ENCODE measurements around the gene ZNF787. TPM values are rescaled to one million over a fixed set of nuclear protein-coding genes. Genes with fewer than 3 reads are reported as not detected.
A peak's percentile ranks its signal among the peaks of the same experiment; 100 is the strongest.

The ZNF787 gene
- total and polyA plus RNA-seq, 2 of the 13 experiments (the other 11 are each of a cell fraction or from before 2014, with no cell fraction given) = 15.1 to 42.8 TPM

- TF ChIP-seq PAXIP1 (CRISPR knock-in tag; conservative IDR thresholded peaks at IDR 0.05) (no peak), CCDC6 (CRISPR knock-in tag; IDR thresholded peaks at IDR 0.05) (0 out of 2 replicates have a peak, but pooled peaks have one; percentile 29), ZNF256 (CRISPR knock-in tag; conservative IDR thresholded peaks at IDR 0.05) (no peak), ZEB1 (IDR thresholded peaks at IDR 0.05; ENCODE audit: insufficient replicate concordance, low read depth) (no peak), ELF3 (CRISPR knock-in tag; IDR thresholded peaks at IDR 0.05) (no peak), ZNF672 (CRISPR knock-in tag; IDR thresholded peaks at IDR 0.05) (no peak), MAZ (IDR thresholded peaks at IDR 0.05; ENCODE audit: borderline replicate concordance, low read depth, low read length) (no peak), MAZ (CRISPR knock-in tag; IDR thresholded peaks at IDR 0.05; ENCODE audit: low read depth) (no peak), SP4 (CRISPR knock-in tag; IDR thresholded peaks at IDR 0.05) (no peak), TIGD3 (CRISPR knock-in tag; IDR thresholded peaks at IDR 0.05; ENCODE audit: borderline replicate concordance) (no peak), ZFP36L1 (CRISPR knock-in tag; IDR thresholded peaks at IDR 0.05) (no peak), JUNB (CRISPR knock-in tag; IDR thresholded peaks at IDR 0.05; ENCODE audit: borderline replicate concordance) (no peak), RFX5 (IDR thresholded peaks at IDR 0.05; ENCODE audit: low read depth, low read length) (no peak), ZNF205 (CRISPR knock-in tag; IDR thresholded peaks at IDR 0.05) (no peak), ZGPAT (CRISPR knock-in tag; IDR thresholded peaks at IDR 0.05) (no peak), ZNF781 (CRISPR knock-in tag; IDR thresholded peaks at IDR 0.05; ENCODE audit: borderline replicate concordance, not compliant biosample characterization) (no peak), ZNF607 (CRISPR knock-in tag; IDR thresholded peaks at IDR 0.05; ENCODE audit: borderline replicate concordance) (no peak), FOXA1 (IDR thresholded peaks at IDR 0.05) (no peak), FOXA1 (CRISPR knock-in tag; IDR thresholded peaks at IDR 0.05) (0 out of 2 replicates have a peak, but pooled peaks have one; percentile 34), ZNF773 (CRISPR knock-in tag; IDR thresholded peaks at IDR 0.05; ENCODE audit: borderline replicate concordance) (no peak), KLF13 (CRISPR knock-in tag; IDR thresholded peaks at IDR 0.05) (no peak)
- TF ChIP-seq, protein P1, sequence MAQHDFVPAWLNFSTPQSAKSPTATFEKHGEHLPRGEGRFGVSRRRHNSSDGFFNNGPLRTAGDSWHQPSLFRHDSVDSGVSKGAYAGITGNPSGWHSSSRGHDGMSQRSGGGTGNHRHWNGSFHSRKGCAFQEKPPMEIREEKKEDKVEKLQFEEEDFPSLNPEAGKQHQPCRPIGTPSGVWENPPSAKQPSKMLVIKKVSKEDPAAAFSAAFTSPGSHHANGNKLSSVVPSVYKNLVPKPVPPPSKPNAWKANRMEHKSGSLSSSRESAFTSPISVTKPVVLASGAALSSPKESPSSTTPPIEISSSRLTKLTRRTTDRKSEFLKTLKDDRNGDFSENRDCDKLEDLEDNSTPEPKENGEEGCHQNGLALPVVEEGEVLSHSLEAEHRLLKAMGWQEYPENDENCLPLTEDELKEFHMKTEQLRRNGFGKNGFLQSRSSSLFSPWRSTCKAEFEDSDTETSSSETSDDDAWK (CRISPR knock-in tag; IDR thresholded peaks at IDR 0.05) = no peak
- TF ChIP-seq, protein P2, sequence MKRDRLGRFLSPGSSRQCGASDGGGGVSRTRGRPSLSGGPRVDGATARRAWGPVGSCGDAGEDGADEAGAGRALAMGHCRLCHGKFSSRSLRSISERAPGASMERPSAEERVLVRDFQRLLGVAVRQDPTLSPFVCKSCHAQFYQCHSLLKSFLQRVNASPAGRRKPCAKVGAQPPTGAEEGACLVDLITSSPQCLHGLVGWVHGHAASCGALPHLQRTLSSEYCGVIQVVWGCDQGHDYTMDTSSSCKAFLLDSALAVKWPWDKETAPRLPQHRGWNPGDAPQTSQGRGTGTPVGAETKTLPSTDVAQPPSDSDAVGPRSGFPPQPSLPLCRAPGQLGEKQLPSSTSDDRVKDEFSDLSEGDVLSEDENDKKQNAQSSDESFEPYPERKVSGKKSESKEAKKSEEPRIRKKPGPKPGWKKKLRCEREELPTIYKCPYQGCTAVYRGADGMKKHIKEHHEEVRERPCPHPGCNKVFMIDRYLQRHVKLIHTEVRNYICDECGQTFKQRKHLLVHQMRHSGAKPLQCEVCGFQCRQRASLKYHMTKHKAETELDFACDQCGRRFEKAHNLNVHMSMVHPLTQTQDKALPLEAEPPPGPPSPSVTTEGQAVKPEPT (CRISPR knock-in tag; IDR thresholded peaks at IDR 0.05; ENCODE audit: low read depth) = no peak
These were observed 15.3 kb upstream of the ZNF787 start (continued) for GRCh38 chr19:56136362-56136761.

Data from HepG2 (cell line).